COR-L47 (cell line): Measurements from ENCODE around the gene HRH4.

ENCODE experiments used
- DNase-seq: peaks from one replicate; lab custom pipeline; 2025; lab: John Stamatoyannopoulos, UW

Gene HRH4

GRCh38 chr18:24509435-24509834 lies 49.0 kb downstream of the HRH4 start:
- no peak for DNase-seq

- no peak for DNase-seq
These were observed 54.0 kb downstream of the HRH4 start for GRCh38 chr18:24514439-24514838.

GRCh38 chr18:24515721-24516120 lies 55.3 kb downstream of the HRH4 start:
- no peak for DNase-seq

- DNase-seq, result no peak
These were observed 55.8 kb downstream of the HRH4 start for GRCh38 chr18:24516261-24516660.

GRCh38 chr18:24517554-24517953 lies 57.1 kb downstream of the HRH4 start:
- DNase-seq, result no peak

- DNase-seq, result no peak
These were observed 58.2 kb downstream of the HRH4 start for GRCh38 chr18:24518596-24518995.
